NCI-H345 treated with DMSO at 0.1 percent for 48 hours (cell line): ENCODE results near the gene RACGAP1.
"Not testable (repeated sequence)": the region's sequence is repeated elsewhere in the genome, so short reads cannot be mapped to it uniquely, and the experiment has no call there.

ENCODE experiments used
- DNase-seq: peaks from one replicate; lab custom pipeline; 2025; ENCODE audit not compliant: unreplicated experiment; lab: John Stamatoyannopoulos, UW

Gene RACGAP1

DNA sequence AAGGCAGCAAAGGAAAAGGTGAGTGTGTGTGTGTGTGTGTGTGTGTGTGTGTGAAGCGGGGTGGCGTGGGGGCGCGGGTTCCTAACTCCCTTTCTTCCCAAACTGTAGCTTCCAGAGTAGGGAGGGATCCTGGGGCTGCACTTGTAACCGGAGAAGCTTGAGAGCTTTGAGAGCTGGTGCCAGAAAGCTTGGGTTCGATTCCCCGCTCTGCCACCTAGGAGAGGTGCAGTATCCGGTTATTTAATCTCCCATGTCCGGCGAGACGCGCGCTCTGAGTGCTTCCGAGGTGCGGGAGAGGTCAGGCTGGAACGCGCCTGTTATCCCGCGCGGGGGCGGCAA is 7.2 kb upstream of the RACGAP1 start:
- no peak for DNase-seq

DNA sequence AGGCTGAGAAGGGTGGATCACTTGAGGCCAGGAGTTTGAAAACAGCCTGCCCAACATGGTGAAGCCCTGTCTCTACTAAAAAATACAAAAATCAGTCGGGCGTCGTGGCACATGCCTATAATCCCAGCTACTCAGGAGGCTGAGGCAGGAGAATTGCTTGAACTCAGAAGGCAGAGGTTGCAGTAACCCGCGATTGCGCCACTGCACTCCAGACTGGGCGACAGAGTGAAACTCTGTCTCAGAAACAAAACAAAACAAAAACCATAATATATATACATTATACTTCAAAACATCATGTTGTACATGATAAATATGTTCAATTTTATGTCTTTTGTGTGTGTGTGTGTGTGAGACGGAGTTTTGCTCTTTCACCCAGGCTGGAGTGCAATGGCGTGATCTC is 5.2 kb upstream of the RACGAP1 start:
- not testable (repeated sequence) for DNase-seq

DNA sequence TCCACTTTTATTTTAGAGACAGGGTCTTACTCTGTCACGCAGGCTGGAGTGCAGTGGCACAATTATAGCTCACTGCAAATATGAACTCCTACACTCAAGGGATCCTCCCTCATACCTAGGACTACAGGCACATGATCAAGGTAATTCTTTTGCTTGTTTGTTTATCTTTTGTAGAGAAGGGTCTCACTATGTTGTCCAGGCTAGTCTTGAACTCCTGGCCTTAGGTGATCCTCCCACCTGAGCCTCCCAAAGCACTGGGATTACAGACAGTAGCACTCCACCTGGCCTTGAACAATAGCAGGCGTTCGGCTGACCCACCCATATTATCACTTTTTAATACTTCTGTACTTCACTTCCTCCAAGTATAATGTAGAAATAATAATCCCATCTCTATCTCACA is 1.4 kb upstream of the RACGAP1 start:
- no peak for DNase-seq

DNA sequence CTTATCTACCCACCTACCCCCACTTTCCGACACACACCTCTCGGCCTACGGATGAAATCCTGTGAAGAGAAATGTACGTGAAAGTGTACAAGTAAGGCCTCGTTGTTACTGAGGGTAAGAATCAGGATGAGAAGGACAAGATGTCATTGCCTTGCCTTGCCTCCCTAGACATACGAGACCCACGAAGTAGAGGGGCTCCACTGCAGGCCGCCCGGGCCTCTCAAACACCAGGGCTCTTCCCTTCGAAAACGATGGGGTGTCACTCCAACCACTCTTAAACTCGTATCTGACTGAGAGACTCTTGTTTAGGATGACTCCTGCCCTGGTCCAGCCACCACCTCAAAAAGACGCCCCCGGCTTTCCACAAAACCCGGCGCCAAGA is 498 bp downstream of the RACGAP1 start:
- DNase-seq = no peak

DNA sequence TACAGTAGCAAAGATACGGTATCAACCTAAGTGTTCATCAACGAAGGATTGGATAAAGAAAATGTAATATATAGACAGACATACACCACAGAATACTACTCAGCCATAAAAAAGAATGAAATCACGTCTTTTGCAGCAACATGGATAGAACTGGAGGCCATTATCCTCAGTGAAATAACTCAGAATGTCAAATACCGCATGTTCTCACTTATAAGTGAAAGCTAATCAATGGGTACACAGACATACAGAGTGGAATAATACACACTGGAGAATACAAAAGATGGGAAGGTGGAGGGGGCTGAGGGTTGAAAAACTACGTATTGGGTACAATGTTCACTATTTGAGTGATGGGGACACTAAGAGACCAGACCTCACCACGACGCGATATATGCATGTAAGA is 1.1 kb downstream of the RACGAP1 start:
- DNase-seq = no peak

DNA sequence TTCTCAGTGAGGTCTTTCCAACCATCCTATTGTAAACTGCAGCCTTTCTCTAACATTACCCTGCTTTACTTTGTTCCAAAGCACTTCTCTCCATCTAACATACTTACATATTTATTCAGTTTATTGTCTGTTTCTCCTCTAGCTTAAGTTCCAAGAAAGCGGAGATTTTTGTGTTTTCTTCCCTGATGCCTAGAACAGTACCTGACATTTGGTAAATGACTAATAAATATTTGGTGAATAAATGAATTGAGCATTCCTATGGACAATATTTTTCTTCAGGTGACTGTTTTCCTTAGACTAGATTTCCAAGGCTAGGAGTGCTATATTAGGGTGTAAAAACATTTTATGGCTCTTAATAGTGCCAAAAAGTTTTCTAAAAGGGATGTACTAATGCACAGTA is 2.4 kb downstream of the RACGAP1 start:
- no peak for DNase-seq

DNA sequence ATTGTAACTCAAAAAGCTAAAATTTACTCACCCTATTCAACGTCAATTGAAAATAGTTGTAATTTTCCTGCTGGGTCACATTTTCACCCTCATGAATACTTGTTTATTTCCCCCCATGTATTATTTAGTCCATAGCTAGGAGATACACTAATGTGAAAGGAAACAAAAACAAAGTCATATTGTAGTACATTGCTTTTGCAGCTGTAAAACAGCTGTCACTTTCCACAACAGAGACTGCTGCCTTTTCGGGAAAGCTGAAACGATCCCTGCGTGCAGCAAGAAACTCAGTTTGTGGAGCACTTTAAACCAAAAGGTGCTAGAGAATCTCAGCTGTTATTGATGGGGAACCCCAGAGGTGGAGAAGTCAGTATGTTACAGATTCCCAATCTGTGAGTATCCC is 4.3 kb downstream of the RACGAP1 start:
- no peak for DNase-seq

DNA sequence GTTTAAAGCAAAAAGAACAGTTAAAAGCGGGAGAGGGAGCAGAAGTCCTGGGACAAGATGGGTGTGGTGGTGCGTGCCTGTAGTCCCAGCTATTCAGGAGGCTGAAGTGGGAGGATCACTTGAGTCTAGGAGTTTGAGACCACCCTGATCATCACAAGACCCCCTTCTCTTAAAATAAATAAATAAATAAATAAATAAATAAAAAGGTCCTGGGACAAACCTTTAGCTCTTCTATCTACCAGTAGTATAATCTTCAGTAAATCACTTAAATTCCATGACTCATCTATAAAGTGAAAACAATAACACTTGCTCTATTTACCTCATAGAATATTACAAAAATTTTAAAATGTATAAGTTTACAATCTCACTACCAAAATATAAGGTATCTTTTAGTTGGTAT is 5.8 kb downstream of the RACGAP1 start:
- DNase-seq = no peak

DNA sequence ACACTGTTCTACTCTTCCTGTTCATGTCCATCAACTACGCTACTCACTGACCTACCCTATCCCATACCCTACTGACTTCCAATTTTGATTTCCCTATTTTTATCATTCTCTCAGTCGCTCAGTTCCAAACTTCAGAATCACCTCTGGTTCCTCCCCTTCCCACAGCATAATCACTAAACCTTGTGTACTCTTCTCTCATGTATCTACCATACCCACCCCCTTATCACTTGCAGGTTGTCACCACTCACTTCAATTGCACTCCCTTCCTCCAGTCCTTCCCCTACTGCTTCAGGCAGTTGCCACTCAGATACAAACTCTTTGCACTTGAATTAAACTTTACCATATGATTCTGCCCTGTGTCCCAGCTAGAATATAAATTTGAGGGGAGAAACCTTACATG is 6.3 kb downstream of the RACGAP1 start:
- DNase-seq = no peak

DNA sequence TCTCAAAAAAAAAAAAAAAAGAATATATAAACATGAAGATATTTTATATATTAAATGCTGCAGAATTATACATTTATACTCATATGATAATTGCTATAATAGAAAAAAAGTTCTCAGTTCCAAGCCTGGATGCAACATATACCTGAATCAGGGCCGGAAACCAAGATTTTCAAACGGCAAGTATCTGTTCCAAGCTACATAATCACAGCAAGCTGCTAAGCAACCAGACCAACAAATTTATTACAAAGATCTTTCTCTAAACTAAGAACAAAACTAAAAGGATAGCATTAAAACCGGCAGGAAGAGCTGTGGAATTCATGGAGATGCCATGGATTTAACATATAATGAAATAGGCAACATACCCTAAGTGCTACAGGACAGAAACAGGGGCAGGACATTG is 7.1 kb downstream of the RACGAP1 start:
- no peak for DNase-seq

DNA sequence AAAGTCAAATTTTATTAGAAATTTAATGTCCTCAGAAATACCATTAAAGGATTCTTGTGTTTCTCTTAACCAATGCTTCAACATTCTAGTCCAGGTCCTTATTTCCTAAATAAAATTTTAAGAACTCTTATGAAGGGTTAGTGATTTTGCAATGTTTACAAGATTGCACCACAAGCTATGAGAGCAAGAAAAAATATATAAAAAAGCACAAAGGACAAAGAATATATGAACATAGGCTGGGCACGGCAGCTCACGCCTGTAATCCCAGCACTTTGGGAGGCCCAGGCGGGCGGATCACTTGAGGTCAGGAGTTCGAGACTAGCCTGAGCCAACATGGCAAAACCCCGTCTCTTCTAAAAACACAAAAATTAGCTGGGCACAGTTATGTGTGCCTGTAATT is 7.7 kb downstream of the RACGAP1 start:
- DNase-seq = no peak

DNA sequence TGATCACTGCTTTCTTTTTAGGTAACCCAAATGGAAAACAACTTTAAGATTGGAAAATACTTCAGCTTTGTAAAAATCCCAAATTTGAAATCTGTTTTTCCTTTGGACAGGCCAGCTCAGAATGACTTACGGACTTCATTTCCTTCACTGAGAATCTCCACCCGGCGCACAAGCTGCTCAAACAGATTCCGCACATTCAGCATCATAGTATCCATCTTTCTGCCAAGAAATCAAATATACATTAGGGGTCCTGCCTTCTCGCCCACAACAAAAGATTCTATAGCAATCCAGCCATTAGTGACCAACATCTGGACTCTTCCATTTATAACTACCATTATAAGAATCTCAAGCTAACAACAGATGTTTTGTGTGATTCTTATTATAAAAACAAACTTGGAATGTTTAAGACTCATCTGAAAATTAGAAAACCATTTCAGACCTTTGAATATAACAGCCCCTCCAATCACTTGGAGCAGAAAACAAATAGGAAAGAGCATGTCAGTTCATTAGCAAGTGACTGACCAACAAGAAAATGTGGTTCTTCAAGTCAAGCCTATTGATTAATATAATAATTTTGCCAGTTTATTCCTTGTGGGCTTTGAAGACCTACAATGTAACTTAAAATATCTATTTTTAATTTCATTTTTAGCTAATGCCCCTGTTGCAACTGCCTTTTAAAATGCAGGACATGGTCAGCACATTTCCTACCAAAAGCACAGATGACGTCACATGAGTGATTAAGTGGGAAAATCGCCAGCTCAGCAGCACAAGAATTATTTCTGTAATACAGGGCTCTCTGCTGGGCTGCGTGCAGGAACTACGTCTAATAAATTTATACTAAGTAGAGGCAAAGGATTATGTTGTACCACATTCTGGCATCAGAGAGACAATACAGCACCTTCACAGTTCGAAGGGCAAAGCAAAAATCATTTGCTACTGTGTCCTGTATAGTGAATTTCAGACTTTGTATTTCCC is 8.5 kb downstream of the RACGAP1 start:
- DNase-seq = no peak

DNA sequence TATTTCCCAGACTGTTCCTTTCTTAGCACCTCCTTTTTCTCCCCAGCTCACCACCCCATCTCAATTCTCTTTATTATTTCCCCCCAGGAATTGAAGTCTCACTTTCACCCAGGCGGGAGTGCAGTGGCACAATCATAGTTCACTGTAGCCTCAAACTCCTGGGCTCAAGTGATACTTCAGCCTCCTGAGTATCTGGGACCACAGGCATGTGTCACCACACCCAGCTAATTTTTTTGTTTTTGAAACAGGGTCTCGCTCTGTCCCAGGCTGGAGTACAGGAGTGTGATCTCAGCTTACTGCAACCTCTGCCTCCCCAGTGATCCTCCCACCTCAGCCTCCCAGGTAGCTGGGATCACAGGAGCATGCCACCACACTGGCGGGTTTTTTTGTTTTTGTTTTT is 11.0 kb downstream of the RACGAP1 start:
- no peak for DNase-seq

DNA sequence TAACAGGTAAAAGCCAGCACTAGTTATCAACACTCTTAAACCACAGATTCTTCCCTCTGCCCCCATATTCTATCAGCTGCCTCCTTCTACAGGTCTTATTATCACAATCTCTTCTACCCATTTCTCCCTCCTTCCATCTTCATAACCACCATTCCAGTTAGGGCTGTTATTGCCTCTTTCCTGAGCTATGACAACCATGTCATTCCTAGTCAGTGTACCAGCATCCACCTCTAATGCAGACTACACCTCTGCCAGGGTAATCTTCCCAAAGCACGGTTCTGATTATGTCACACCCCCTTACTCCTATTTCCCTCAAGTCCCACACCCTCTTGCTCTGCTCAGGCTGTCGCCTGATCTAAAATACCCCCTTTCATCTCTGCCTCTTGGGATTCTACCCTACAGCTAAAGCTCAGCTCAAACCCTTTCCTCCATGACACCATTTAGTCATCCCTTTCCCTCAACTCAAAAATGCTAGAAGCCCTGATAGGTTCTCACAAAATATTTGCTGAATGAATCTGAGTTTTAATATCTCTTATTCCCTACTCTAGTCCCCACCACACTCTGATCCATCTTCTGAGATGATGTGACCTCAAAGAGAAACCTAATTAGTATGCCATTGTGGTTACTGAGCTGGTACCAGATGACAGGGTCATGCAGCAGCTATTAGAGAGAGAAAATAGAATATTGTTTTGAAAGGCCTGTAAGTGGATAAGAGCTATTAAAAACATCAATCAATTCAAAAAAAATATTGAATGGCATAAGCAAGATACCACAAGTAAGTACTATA is 11.7 kb downstream of the RACGAP1 start:
- DNase-seq = no peak

DNA sequence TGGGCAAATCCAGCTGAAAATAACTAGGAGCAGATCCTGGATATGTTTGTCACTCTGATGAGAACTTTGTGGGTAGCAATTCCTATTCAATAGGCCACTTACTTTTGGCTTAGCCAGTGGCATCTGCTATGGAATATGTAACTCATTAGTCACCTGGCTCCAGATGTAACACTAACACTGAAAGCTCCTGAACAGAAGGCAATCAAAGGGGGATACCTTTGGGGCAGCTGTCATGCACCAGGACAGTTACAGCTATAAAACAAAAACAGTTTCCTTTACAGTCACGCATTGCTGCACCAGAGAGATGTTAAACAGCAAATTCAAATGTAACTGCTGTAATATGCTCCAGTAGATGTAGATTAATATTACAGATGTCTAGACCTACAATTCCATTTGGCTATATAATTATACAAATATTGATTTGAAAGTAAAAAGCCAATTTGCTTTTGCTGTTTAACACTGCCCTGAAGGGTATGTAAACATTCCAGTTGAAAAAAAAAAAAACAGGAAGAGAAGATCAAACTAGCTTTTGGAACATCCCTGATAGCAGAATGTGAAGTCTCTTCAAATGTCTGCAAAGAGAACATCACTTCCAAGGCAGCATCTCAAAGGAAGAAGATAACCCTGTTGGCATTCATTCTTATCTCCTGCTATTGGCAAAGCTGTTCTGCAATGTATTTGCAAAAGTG is 18.4 kb downstream of the RACGAP1 start:
- DNase-seq = no peak

DNA sequence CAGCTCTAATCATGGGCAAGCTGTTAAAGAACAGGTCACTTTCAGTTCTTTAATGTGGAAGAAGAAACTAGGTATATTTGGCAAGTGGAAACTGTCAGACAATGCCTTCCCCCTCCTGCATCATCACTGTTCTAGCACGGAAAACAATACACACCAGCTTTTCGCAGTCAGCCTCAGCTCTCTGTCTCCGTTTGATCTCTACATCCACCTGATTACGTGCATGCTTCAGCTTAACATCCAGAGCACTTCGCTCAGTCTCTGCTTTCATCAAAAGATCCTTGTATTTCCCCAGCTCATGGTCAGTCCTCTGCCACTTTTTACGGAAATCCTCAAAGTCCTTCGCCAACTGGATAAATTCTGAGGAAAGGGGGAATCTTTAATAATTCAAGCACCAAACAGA is 19.0 kb downstream of the RACGAP1 start:
- no peak for DNase-seq

DNA sequence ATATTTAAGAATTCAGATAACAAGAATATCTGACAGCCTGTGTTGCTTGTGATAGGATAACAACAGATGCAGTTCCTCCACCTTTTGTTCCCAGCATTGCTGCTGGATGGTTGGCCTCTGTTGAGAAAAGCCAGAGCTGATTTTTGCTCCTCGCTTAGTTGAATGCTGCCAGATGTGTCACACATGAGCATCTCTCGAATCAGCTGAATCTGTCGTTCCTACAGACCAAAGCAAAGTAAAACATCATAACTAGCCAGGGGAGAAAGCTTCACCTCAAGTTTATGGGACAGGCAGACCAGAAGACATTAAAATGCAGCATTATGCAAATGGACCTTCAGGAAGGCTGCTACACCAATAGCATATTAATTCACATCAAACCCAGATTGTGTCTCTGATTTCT is 20.1 kb downstream of the RACGAP1 start:
- no peak for DNase-seq

DNA sequence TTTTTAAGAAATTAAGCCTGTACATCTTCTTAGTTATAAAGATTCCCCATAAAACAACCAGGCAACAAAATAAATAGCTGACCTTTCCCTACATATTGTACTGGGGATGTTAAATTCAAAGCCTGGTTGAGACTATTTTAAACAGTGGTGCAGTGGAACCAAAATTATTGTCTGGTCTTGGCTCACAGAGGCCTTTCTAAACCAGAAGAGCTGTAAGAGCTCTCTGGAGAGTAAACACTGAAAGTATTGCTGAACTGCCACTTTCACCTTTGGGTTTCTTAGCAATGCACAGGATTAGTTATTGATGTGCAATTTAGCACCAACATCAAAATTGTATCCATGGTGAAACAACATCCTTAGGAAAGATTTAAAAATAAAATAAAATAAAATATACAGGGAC is 20.6 kb downstream of the RACGAP1 start:
- no peak for DNase-seq

DNA sequence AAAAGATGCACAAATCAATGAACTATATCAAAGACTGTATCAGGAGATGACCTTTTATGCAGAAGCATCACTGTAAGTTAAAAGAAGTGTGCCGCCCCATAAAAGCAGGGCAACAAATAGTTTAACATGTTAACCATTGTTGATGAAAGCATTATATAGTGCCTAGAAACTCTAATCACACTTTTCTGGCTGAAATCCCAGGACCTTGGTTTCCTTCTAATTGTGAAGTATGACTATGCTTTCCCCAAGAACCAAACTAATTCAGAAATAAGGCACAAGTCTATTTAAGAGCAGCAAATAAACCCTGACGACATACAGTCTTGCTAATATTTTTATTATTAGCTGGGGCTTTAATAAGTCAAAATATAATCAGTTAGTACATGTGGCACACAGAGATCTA is 21.7 kb downstream of the RACGAP1 start:
- DNase-seq = no peak

DNA sequence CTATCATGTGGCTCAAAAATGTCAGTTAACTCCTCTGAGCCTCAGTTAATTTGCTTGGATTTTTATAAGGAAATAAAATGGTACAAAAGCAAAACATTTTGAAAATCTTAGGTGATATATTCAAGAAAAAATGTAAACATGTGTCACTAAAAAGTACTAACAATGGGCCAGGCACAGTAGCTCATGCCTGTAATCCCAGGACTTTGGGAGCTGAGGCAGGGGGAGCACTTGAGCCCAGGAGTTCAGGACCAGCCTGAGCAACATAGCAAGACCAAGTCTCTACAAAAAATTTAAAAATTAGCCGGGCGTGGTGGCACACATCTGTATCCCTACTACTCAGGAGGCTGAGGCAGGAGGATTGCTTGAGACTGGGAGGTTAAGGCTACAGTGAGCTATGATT is 26.8 kb downstream of the RACGAP1 start:
- no peak for DNase-seq

DNA sequence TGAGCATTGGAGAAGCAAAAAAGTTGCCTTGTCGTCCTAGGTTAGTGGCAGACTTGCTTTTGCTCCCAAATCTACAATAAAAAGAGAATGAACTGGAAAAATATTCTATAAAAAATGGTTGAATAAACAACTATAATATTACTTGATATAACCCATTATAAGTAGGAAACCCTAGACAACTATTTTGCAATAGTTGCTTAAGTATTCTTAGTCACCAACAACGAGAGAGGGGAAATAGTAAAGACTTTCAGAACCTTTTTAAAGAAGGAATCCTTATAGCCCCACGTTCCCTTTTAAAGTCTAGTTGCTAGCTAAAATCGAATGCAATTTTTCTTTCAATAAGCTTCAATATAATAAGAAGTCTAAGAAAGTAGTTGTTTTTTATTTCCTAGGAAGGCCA is 35.0 kb downstream of the RACGAP1 start:
- no peak for DNase-seq

DNA sequence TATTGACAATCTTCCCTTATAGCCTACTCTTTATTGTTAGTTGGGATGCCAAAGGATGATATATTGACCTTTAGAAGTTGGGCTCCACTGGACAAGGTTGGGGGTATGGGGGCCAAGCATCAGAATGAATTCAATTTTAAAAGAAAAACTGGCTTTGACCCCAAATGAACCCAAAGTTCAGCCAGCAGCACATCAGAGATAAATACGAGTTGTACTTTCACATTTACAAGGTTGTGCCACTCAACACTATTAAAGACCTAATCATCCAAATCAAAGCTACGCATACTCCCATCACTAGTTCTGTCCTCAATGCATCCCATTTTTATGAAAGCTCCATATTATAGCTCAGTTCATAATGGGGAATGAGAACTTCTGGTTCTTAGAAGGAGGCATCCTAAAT is 35.9 kb downstream of the RACGAP1 start:
- DNase-seq = not testable (repeated sequence)
